IPS DF 19.7 (cell line): Measurements from ENCODE around the gene RAB13.
A peak's percentile ranks its signal among the peaks of the same experiment; 100 is the strongest.

Experiments used
- DNase-seq: peaks from one replicate; pipeline ENCODE4 v3.0.0-alpha.2; 2013; ENCODE audit warnings: low read depth, low spot score

Gene RAB13

DNA sequence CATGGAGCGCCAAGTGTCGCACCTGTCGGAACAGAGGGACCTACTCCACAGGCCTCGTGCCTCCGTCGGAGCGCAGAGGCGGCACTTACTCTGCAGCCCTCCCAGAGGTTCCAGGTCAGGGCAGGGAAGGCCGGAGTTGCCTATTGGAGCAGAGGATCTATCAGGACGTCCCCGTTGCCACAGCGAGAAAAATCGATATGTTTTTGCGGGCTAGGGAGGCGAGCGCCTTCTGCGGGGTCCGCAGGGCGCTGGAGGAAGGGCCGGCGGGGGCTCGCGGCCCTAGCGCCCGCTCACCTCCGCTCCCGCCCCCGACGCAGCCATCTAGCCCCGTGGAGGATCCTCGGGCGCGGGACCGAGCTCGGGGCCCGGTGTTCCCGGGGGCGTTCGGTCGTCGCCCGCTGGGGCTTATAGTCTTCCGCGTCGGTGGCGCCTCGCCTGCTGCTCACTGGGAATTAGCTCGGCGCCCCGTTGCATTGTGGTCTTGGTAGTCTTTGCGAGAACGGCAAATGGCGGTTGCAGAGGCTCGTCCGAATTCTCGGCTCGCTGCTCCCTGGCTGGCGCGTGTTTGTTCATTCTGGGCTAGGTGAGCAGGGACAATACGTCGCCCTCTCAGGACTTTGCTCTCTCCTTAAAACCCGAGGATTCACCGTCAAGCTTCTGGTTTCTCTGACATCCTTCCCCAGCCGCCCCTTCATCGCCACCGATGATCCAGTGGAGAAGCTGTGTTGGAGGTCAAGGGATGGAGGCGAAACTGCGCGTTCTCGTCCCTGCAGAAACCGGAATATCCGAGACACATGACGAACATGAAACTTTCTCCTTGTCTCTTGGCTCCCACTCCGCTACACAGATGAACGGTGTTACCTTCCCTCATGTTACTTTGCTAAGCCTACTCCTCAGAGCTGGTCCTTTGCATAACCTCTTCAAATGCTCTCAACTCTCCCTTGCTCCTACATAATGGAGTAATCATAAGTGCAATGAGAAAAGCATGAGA lies 8.6 kb downstream of the RAB13 start, which contains the start of gene JTB:
Gene JTB, minus strand, starts transcription at position 425 of the 991 bp plus-strand sequence. Its CDS starts 422 bp downstream, at position 3.
- DNase-seq, result no peak

- DNase-seq, result no peak
Observed at GRCh38 chr1:153976819-153977249, 9.3 kb downstream of the RAB13 start.

- DNase-seq, result no peak
Observed at GRCh38 chr1:153973525-153973924, 12.6 kb downstream of the RAB13 start.

- DNase-seq, result no peak
Observed at GRCh38 chr1:153973071-153973470, 13.1 kb downstream of the RAB13 start.

DNA sequence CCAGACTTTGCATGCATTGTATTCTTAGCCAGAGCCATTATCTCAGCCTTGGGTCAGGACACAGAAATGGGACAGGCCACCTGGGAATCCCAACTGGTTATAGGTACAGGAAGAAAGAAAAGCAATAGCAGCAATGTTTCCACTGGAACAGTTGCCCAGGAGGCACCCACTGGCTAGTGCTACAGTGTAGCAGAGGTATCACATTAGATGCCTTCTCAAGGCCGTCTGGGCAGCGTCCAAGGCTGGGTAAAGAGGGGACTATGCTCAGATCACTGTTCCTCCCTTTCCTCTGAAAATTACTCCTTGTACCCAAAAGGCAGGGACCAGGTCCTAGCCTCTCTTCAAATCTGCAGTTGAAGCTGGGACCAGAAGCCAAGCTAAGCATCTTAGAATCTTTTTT lies 15.8 kb downstream of the RAB13 start:
- DNase-seq, result no peak

DNA sequence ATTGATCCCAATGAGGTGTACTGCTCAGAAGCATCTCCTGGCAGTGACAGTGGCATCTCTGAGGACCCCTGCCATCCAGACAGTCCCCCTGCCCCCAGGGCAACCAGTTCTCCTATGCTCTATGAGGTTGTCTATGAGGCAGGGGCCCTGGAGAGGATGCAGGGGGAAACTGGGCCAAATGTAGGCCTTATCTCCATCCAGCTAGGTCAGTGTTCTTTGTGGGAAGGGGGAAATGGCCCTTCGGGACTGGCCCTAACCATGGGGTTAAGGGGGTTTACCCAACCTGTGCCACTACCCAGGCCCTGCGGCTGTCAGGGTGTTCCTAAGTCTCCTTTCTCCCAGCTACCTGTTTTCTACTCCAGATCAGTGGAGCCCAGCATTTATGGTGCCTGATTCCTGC lies 17.2 kb downstream of the RAB13 start:
- no peak for DNase-seq

DNA sequence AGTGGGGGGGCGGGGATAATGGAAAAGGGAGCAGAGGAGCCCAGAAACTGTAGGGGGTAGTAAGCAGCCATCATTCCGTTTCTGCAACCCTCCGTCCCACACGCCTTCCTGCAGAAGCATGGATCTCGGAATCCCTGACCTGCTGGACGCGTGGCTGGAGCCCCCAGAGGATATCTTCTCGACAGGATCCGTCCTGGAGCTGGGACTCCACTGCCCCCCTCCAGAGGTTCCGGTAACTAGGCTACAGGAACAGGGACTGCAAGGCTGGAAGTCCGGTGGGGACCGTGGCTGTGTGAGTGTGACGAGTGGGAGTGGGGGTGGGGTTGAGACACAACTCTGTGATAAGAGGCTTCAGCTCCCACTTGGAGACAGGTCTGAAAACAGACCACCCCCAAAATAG lies 17.7 kb downstream of the RAB13 start:
- no peak for DNase-seq

DNA sequence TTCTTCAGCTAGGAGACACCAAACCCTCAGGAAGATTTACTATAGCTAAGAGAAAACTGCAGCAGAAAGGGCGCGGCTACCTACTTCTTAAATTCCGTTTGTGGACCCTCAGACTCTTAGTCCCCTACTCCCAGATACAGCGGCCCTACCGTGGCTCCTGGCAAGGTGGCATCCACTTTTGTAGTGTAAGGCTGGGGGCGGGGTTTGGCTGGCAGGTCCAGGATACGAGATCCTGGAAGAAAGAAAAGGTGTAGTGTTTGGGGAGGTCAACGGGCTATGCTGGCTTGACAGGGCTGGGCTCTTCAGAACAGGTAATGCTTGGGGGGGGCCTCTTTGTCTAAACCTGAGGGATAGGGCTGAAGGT lies 18.2 kb downstream of the RAB13 start:
- no peak for DNase-seq

DNA sequence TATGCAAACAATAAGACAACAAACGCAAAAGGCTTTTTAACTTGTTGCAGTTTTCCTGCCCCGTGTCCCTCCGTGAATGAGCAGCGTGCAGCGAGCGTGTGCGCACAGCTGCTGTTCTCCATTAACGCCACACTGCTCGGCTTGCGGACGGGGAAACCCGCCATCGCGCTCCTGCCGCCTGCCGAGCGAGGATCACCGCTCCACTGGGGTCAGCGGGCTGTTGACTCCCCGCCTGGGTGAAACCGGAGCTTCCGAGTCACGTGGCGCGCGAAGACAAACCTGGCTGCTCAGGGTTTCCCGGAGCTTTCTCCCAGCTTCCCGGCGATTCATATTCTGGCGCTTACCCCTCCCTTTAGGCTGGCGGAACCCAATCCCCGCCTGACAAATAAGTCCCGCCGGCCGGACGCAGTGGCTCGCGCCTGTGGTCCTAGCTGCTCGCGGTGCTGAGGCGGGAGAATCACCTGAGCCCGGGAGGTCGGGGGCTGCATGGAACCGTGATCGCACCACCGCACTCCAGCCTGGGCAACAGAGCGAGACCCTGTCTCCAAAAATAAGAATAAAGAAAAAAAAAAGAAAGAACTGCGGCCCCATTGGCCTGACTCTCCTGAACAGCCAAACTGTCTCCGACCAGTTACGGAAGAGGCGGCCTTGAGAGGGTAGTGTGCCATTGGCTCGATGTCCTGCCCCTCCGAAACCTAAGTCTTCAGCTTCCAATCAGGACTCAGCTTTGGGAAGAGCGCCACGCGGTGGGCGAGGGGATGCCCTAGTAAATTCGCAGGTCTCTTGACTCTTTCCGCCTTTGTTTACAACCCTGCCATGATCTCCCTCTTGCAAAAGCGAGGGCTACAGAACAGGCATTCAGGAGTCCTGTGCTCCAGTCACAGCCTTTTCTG lies 18.8 kb downstream of the RAB13 start, which contains the start of gene CREB3L4:
Gene CREB3L4, plus strand, starts transcription at position 796 of the 893 bp plus-strand sequence. CDS start 624 bp downstream, outside the sequence.
- DNase-seq, result peak; percentile 98

DNA sequence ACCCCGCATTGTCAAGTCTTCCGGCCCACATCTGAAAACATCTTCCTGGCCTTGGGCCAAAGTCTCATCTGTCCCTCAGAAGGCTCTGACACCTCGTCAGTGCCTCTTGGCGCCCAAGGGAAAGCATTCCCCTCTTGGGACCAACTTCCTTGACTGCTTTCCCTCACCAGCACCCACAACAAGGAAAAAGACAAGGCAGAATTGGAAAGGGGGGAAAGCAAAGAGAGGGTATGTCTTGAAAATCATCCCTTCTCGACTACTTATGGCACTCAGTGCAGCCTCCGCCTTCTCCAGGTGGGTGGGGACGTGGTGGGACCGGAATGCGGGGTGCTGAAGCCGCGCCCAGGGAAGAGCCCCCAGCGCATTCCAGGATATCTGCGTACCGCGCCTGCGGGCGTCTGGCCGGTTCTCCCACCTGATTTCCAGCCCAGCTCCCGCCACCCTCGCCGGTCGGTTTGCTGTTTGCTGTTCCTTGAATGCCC lies 22.2 kb downstream of the RAB13 start:
- DNase-seq, result no peak

- no peak for DNase-seq
Observed at GRCh38 chr1:153963030-153963849, 22.9 kb downstream of the RAB13 start, which contains the start of gene SLC39A1. Gene SLC39A1 (minus strand): TSS chr1:153963537. CDS start chr1:153962715, 822 bp downstream.

DNA sequence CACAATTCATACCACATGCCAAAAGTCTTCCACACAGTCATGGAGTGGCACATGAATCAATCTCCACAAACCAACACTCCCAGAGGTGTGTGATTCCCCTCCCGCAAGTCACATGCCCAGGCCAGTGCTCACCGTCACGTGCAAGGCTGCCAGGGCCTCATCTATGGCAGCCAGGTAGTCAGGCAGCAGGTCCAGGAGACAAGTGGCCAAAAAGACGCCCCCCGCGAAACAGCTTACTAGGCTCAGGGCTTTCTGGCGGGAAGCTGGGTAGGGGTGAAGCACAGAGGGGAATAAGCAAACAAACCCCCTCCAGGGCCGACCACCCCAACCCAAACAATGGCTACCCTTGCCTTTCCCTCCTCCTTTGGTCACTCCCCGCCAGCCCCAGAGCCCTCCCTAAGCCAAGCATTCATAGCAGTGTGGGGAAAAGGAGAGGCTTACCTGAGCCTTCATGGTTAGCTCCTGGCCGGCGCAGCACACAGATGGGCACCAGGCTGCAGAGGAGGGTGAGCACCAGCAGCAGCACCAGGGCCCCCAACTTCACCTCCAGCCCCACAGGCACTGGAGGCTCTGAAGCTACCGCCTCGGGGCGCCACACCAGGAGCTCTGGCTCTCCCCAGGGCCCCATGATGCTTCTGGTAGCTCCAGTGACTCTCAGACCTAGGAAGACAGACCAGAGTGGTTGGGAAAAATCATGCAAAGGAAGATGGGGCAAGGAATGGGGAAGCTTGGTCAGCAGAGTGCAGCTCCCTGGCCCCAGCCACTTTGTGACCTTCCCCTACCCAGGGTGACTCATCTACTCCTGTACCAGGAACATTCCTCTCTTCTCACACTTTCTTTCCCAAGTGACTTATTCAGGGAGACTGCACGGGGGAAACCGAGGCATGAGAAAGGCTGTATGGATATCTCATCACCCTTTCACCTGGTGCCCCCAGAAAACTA lies 23.8 kb downstream of the RAB13 start:
- no peak for DNase-seq

DNA sequence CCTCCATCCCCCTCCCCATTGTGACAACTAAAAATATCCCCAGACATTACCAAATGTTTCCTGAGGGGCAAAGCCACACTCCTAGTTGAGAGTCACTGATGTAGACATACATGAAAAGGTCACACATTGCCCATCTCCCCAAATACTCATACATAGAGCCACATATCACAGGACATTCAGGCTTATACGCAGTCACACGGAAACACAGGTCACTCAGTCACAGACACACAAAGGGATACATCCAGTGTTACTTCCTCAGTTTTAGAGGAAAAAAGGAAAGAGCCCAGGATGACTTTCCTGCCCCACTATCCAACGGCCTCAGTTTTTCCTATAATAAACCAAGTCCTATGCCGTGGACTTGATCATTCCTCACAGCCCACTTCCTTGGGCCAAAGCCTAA lies 24.7 kb downstream of the RAB13 start:
- DNase-seq, result no peak

DNA sequence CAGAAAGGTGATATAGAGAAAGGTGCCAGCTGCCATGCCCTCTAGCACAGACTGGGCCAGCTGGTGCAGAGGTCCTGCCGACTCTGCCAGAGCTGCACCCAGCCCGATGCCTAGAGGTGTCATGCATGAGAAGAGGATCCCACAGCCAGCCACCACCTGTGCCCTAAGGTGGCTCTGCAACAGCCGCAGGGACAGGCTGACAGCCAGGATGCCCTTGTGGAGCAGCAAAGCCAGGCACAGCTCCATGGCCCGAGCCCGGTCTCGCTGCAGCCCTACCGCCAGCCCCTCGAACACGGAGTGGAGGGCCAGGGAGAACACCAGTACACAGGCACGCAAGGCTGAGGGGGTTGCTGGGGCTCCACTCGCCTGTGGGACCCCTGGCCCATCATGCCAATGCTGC lies 25.9 kb downstream of the RAB13 start:
- no peak for DNase-seq

GRCh38 chr1:153959454-153959853 lies 26.7 kb downstream of the RAB13 start:
- DNase-seq, result no peak

- DNase-seq, result no peak
Observed at GRCh38 chr1:153958961-153959260, 27.2 kb downstream of the RAB13 start.

DNA sequence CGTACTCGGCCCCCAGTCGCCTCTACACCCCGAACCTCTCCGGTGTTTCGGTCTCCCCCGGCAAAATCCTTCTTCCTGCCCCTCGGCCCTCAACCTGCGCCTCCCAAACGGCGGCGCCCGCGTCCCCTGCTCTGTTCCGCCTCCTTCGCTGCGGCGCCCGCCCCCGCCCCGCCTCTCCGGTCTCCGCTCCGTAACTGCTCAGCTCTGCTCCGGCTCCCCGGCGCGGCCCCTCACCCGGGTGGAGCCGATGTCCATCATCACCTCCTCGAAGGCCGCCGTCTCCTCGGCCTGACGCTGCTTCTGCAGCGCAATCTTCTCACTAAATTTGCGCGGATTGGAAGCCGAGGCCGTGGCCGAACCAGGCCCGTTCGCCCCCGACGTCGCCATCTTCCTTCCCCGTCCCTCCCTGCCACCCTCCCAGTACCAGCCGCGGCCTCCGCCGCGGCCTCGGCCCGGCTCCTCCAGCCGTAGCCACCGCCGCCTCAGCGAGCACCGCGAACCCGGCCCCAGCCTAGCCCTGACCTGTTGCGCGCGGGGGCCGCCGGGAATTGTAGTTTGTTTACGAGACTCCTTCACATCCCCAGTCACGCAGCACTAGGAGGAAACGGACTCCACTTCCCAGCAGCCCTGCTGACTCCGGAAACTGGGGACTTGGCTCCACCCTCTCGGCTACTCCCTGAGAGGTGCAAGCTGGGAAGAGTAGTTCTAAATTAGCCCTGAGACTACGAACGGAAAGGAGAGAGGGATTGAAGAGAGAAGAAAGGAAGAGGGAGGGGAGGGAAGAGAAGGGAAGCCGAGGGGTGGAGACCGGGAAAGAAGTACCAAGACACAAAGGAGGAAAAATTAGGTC lies 27.8 kb downstream of the RAB13 start, which contains the start of gene CRTC2:
Gene CRTC2, minus strand, starts transcription at position 502 of the 850 bp plus-strand sequence. Its CDS starts 115 bp downstream, at position 387.
- peak; percentile 99 for DNase-seq

GRCh38 chr1:153957744-153958110 lies 28.4 kb downstream of the RAB13 start:
- no peak for DNase-seq
